Suprapubic skin (tissue), 4 donors: Measurements from ENCODE around the gene CNMD. TPM values are rescaled to one million over a fixed set of nuclear protein-coding genes. Genes with fewer than 3 reads are reported as not detected.

ENCODE experiments used
- DNase-seq, 2 donors: peaks; one replicate each; pipeline ENCODE4 v3.0.0-alpha.2; 2019; ENCODE audit warnings: low spot score in 2 of 2
- H3K27ac ChIP-seq: fragments of 200-600 bp; sonication (generic); one replicate; pipeline ENCODE4 v1.5.1; 2019
- H3K27me3 ChIP-seq: fragments of 200-600 bp; sonication (generic); one replicate; pipeline ENCODE4 v1.5.1; 2019
- H3K36me3 ChIP-seq: fragments of 200-600 bp; sonication (generic); one replicate; pipeline ENCODE4 v1.5.1; 2019
- H3K4me1 ChIP-seq: fragments of 200-600 bp; sonication (generic); one replicate; pipeline ENCODE4 v1.5.1; 2019
- H3K4me3 ChIP-seq: fragments of 200-600 bp; sonication (generic); one replicate; pipeline ENCODE4 v1.5.1; 2019; ENCODE audit warnings: mild to moderate bottlenecking
- H3K9me3 ChIP-seq: fragments of 200-600 bp; sonication (generic); one replicate; pipeline ENCODE4 v1.5.1; 2019
- EP300 ChIP-seq: sonication (generic); formaldehyde crosslinking; IDR thresholded peaks from one replicate; pipeline ENCODE4 v1.6.1; 2017; ENCODE audit warnings: antibody characterized with exemption
- POLR2A ChIP-seq, 2 donors: fragments of 450-650 bp; IDR thresholded peaks; one replicate each; pipeline ENCODE4 v1.6.1; 2017; ENCODE audit warnings: antibody characterized with exemption in 2 of 2, mild to moderate bottlenecking in 2 of 2, moderate library complexity in 2 of 2
- POLR2AphosphoS5 ChIP-seq, 3 donors: sonication (generic); formaldehyde crosslinking; IDR thresholded peaks; one replicate each; pipeline ENCODE4 v1.6.1; 2017; ENCODE audit warnings: antibody characterized with exemption in 3 of 3
- WGBS: methylation state at CpG from one replicate; pipeline ENCODE4 v1.1.5; 2018; 5-methylcytosine and 5-hydroxymethylcytosine counted together
- total RNA-seq, 4 donors: library from RNA; depleted of rRNA; stranded (reverse); fragments of >200 nt; gene quantifications; one replicate each; pipeline ENCODE4 v1.1.0, GENCODE V29; 2016
- TF ChIP-seq, protein P1 (sequence below), 2 donors: fragments of 200-600 bp in 1 of 2; fragments of 450-650 bp in 1 of 2; sonication (generic) in 1 of 2; IDR thresholded peaks; one replicate each; pipeline ENCODE4 v1.5.1; 2016 to 2019; ENCODE audit warnings: antibody characterized with exemption in 2 of 2, mild to moderate bottlenecking in 1 of 2, moderate library complexity in 1 of 2

Gene CNMD
- total RNA-seq, 4 donors from 2014 or later = not detected

DNA sequence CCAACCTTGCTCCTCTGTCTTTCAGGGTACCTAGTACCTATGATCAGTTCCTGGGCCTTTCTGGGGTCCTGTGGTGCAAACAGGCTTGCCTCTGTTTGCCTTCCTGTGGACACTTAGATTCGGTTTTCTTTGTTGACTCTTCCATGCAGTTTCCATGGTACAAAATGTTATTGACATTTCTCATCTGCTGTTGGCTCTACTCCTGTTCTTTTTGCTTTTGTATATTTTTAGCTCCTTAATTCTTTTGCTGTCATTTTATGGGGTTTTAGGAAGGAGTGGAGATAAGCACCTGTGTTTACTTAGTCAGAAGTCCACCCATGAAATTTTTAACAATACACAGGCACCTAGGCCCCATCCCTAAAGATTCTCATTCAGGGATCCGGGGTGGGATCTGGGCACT lies 20.5 kb upstream of the CNMD start:
- H3K36me3 ChIP-seq = no peaks in the 10 kb centered on the region
- H3K27me3 ChIP-seq = no peaks in the 10 kb centered on the region
- H3K4me1 ChIP-seq = no peaks in the 10 kb centered on the region
- no peak overlapping the region for H3K4me3 ChIP-seq
- H3K27ac ChIP-seq = no peak overlapping the region
- no peak for DNase-seq
- H3K9me3 ChIP-seq = no peaks in the 10 kb centered on the region
- TF ChIP-seq, protein P1, sequence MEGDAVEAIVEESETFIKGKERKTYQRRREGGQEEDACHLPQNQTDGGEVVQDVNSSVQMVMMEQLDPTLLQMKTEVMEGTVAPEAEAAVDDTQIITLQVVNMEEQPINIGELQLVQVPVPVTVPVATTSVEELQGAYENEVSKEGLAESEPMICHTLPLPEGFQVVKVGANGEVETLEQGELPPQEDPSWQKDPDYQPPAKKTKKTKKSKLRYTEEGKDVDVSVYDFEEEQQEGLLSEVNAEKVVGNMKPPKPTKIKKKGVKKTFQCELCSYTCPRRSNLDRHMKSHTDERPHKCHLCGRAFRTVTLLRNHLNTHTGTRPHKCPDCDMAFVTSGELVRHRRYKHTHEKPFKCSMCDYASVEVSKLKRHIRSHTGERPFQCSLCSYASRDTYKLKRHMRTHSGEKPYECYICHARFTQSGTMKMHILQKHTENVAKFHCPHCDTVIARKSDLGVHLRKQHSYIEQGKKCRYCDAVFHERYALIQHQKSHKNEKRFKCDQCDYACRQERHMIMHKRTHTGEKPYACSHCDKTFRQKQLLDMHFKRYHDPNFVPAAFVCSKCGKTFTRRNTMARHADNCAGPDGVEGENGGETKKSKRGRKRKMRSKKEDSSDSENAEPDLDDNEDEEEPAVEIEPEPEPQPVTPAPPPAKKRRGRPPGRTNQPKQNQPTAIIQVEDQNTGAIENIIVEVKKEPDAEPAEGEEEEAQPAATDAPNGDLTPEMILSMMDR (IDR thresholded peaks at IDR 0.05) = no peak
- TF ChIP-seq POLR2AphosphoS5 (IDR thresholded peaks at IDR 0.05) = no peak
- TF ChIP-seq EP300 = no peak
- no peak for TF ChIP-seq POLR2A (IDR thresholded peaks at IDR 0.05)
- 49% methylated on average over 2 of the region's 2 CpGs for WGBS

DNA sequence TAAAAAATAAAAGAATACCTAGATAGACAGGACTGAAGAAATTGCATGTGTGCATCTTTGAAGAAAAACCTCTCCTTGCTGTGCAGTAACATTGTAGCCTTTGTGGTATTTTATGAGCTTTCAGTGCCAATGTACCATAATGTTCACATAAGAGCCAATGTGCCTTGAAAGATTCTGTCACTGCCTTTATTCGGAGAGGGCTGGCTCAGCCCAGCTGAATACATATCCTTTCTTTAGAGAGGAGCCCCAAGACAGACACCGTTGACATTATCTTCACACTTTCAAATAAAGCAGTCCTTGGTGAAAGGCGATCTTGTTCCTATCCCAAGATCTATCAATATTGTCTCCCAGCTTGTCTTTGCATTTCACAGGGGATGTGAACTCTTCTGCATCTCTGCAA lies 18.5 kb upstream of the CNMD start:
- H3K27me3 ChIP-seq = no peaks in the 10 kb centered on the region
- DNase-seq = no peak
- TF ChIP-seq POLR2A (IDR thresholded peaks at IDR 0.05) (no peak), POLR2AphosphoS5 (IDR thresholded peaks at IDR 0.05) (no peak), EP300 (no peak)
- TF ChIP-seq, protein P1 (IDR thresholded peaks at IDR 0.05) = no peak
- H3K4me3 ChIP-seq = no peak overlapping the region
- no peaks in the 10 kb centered on the region for H3K9me3 ChIP-seq
- no peak overlapping the region for H3K27ac ChIP-seq
- H3K36me3 ChIP-seq = no peaks in the 10 kb centered on the region
- H3K4me1 ChIP-seq = no peaks in the 10 kb centered on the region
- 70% methylated on average over 3 of the region's 3 CpGs for WGBS

DNA sequence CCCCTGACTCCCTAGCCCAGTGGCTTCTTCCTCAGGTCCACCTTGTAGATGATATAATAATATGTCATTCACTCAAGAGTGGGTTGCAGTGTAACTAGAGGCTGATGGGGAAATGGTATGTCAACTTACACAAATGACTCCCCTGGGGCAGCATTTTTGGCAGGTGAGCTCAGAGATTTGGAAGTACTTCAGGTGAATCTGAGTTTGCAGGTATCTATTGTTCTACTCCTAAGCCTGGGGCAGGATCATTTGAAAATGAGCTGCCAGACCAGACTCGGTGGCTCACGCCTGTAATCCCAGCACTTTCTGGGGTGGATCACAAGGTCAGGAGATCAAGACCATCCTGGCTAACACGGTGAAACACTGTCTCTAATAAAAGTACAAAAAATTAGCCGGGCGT lies 11.6 kb upstream of the CNMD start:
- Histone ChIP-seq H3K4me1 (no peaks in the 10 kb centered on the region), H3K27me3 (peaks cover 10% of the 10 kb centered on the region), H3K4me3 (no peak overlapping the region), H3K27ac (no peak overlapping the region), H3K9me3 (no peaks in the 10 kb centered on the region), H3K36me3 (no peaks in the 10 kb centered on the region)
- TF ChIP-seq POLR2AphosphoS5 (IDR thresholded peaks at IDR 0.05) (no peak), POLR2A (IDR thresholded peaks at IDR 0.05) (no peak), EP300 (no peak)
- TF ChIP-seq, protein P1 (IDR thresholded peaks at IDR 0.05) = no peak
- 79% methylated on average over 5 of the region's 5 CpGs for whole genome bisulfite sequencing
- DNase-seq = no peak

DNA sequence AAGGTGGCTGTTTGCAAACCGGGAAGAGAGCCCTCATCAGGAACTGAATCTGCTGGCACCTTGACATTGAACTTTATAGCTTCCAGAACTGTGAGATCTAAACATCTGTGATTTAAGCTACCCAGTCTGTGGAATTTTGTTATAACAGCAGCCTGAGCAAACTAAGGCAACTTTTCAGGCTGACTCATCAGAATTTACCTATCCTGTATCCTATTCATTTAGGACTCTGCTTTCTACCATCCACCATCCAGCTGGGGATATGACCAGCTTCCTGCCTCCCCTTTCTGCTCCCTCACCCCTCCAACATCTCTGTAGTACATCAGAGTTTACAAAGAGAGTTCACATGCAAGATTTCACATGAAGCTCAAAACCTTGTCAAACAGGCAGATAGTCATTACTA lies 11.1 kb upstream of the CNMD start:
- Histone ChIP-seq H3K9me3 (no peaks in the 10 kb centered on the region), H3K4me3 (no peak overlapping the region), H3K4me1 (no peaks in the 10 kb centered on the region), H3K27ac (no peak overlapping the region), H3K27me3 (peaks cover 10% of the 10 kb centered on the region), H3K36me3 (no peaks in the 10 kb centered on the region)
- TF ChIP-seq POLR2A (IDR thresholded peaks at IDR 0.05) = no peak
- TF ChIP-seq EP300 = no peak
- TF ChIP-seq, protein P1 (IDR thresholded peaks at IDR 0.05) = no peak
- no peak for TF ChIP-seq POLR2AphosphoS5 (IDR thresholded peaks at IDR 0.05)
- WGBS = 71% methylated on average over 1 of the region's 1 CpG
- DNase-seq = no peak

DNA sequence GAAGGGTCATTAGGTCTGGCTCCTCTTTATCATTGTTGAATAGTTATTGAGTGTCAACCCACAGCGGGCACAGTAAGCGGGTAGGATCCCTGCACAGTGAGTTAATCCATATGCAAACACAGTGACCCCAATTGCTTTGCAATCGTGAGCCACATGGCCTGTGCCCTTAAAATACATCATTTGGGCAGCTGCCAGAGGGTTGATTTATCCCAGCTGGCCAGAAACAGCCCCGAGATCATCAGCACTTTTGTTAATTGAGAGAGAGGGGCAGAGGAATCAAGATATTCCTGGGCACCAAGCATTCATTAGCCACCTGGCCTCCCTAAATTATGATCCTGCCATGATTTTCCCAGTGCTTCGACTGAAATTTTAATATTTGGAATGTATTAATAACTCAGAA lies 9.8 kb upstream of the CNMD start:
- Histone ChIP-seq H3K9me3 (no peaks in the 10 kb centered on the region), H3K4me3 (no peak overlapping the region), H3K27ac (no peak overlapping the region), H3K36me3 (no peaks in the 10 kb centered on the region), H3K27me3 (peaks cover 10% of the 10 kb centered on the region), H3K4me1 (no peaks in the 10 kb centered on the region)
- 41% methylated on average over 5 of the region's 5 CpGs for WGBS
- DNase-seq = no peak
- no peak for TF ChIP-seq POLR2AphosphoS5 (IDR thresholded peaks at IDR 0.05)

DNA sequence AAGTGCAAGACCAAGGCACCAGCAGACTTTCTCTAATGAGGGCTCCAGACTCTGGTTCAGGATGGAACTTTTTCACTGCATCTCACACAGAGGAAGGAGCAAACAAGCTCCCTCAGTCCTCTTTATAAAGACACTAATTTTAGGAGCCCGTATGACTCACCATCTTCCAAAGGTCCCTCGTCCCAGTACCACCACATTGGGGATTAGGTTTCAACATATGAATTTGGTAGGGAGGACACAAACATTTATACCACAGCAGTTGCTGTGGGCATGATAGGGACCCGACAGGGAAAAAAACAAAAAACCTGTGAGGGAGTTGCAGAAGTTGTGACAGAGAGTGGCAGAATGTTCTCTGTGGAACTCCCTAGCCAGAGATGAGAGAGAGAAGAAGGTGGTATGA lies 6.5 kb upstream of the CNMD start:
- Histone ChIP-seq H3K27me3 (peaks cover 13% of the 10 kb centered on the region), H3K27ac (no peak overlapping the region), H3K36me3 (no peaks in the 10 kb centered on the region), H3K4me3 (no peak overlapping the region), H3K9me3 (no peaks in the 10 kb centered on the region), H3K4me1 (no peaks in the 10 kb centered on the region)
- WGBS = 76% methylated on average over 3 of the region's 3 CpGs
- TF ChIP-seq EP300 = no peak
- TF ChIP-seq, protein P1 (IDR thresholded peaks at IDR 0.05) = no peak
- TF ChIP-seq POLR2A (IDR thresholded peaks at IDR 0.05) = no peak
- no peak for TF ChIP-seq POLR2AphosphoS5 (IDR thresholded peaks at IDR 0.05)
- no peak for DNase-seq
